ENCODE data around the gene CDK7.
"Not testable (repeated sequence)": the region's sequence is repeated elsewhere in the genome, so short reads cannot be mapped to it uniquely, and the experiment has no call there.

The CDK7 gene

DNA sequence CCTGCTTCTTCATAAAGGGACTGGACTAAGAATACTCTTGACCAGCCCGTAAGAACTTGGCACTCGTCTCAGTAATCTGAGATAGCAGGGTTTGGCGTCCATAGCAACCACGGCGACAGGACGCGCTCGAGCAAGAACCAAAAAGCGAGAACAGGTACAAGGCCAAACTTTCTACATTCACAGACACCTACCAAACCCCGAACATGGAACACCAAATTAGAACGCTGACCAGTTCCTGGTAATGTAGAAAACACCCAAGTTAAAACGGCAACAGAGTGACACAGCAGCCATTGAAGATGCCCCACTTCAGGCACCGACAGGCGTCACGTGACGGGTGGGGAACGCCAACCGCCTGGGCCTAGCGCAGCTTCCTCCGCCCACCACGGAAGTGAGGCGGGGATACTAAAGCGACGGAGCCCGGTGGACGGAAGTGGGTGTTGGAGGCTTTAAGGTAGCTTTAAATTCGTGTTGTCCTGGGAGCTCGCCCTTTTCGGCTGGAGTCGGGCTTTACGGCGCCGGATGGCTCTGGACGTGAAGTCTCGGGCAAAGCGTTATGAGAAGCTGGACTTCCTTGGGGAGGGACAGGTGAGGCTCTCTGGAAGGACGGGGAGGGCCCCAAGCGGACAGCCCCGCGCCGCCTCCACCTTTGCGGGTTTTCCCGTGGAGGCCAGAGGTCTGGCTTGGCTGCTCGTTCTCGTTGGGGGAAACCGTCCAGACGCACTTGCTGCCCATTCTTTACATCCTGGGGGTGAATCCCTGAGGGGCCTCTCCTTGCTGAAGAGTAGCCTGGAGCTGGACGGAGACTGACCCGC lies at the start of gene CDK7:
TSS of gene CDK7 (plus strand) at position 430 of the 812 bp plus-strand sequence. CDS start at position 520, 90 bp downstream.
- peak; percentile 77 for DNase-seq

GRCh38 chr5:69187342-69187741 lies 47.3 kb upstream of the CDK7 start:
- DNase-seq = no peak

GRCh38 chr5:69188811-69189161 lies 45.9 kb upstream of the CDK7 start:
- no peak for DNase-seq

- peak; percentile 72 for DNase-seq
Measured at GRCh38 chr5:69189162-69190086, 45.3 kb upstream of the CDK7 start, which contains the start of gene CENPH. Gene CENPH, plus strand, starts transcription at chr5:69189583. Its CDS starts 52 bp downstream, at chr5:69189635.

DNA sequence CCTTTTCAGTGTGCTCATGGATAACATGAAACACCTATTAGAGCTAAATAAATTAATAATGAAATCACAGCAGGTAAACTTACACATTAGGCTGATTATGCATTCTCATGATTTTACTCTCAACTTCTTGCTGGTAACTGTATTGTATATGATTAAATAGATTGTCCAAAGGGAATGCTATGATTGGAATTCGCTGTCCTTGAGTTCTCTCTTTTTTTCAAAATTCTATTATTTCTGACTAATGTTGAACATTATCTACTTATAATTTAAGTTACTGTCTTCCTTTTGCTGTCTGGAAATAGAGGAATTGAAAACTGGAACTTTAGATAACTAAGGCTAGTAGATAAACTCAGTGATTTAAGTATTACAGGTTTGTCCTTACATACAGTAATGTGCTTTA lies 32.2 kb upstream of the CDK7 start:
- DNase-seq = no peak

DNA sequence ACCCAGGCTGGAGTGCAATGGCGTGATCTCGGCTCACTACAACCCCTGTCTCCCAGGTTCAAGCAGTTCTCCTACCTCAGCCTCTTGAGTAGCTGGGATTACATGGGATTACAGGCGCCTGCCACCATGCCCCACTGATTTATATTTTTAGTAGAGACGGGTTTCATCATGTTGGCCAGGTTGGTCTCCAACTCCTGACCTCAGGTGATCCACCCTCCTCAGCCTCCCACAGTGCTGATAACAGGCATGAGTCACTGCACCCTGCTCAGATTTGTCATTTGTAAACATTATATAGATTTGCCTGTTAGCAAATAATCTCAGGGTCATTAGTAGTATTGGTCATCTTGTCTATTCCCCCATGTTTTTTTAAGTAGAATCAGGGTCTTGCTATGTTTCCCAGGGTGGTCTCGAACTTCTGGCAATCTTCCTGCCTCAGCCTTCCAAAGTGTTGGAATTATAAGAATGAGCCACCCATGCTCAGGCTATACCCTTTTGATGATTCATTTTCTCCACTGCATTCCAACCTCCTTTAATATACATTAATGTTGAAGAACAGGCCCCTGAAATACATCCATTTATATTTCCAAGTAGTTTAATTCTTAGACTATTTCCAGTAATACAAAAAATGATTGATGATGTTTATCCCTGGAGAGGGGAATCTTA lies 28.0 kb upstream of the CDK7 start:
- no peak for DNase-seq

GRCh38 chr5:69209602-69210001 lies 25.1 kb upstream of the CDK7 start:
- DNase-seq = no peak

DNA sequence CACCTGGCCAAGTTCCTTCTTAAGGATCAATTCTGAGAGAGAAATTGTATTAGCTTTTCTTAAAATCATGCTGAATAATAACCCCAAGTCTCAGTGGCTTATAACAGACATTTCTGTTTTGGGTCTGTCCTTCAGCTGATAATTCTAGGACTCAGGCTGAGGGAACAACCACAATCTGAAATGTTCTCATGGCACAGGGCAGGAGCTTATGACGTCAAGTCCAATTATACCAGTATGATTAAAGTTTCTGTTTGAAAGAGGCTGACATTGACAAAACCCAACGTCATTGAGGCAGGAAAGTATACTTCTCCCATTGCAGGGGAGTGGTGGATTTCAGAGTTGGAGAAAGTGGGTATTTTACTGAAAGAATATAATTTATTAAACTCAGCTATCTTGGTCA lies 23.5 kb upstream of the CDK7 start:
- DNase-seq = no peak

DNA sequence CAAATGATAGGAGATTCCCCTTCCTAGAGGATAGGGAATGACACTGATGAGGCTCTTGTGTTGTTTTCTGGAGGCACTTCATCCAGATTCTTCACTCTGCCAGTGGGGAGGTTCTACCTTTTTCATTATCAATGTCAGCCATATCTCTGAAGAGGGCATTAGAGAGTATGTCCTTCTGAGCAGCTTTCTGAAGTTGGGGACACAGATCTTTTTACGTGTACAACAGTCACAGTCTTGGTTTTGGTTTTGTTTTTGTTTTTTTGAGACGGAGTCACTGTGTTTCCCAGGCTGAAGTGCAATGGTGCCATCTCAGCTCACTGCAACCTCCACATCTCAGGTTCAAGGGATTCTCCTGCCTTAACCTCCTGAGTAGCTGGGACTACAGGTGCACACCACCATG lies 22.7 kb upstream of the CDK7 start:
- DNase-seq = no peak

DNA sequence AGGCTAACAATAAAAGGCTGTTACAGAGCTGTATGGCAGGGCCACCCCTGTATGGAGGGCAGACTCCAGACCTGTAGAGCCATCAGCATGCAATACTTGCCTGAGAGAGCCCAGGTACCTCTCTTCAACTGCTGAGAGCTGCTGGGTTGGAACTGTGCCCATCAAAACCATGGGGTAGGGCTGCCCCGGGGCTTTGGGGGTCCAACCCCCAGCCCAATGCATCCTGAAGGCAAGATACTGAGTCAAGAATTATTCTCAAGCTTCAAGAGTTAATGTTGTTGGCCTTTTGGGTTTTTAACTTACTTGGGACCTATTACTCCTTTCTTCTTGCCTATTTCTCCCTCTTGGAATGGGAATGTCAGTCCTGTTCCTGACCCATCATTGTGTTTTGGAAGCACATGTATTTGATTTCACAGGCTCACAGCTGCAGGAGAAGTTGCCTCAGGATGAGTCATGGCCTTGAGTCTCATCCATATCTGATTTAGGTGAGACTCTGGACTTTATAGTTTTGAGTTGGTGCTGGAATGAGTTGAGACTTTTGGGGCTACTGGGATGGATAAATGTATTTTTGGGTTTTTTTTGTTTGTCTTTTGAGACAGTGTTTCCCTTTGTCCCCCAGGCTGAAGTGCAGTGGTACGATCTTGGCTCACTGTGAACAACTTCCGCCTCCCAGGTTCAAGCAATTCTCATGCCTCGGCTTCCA lies 21.0 kb upstream of the CDK7 start:
- no peak for DNase-seq

DNA sequence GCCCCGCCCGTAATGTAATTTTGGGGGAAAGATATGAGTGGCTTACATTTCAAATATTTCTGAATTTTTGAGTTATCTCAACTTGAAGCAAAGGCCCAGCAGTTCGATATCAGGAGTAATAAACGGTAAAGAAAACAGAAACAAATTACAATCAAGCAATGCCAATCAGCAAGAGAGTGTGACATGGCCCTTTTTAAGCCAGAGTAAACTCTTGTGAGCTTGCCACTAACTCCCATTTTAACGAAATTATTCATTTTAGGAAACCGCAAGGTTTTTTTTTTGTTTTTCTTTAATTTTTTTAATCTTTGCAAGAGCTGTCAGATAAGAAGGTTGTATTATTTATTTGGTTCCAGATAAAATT lies 17.6 kb upstream of the CDK7 start:
- DNase-seq = no peak

- peak; percentile 80 for DNase-seq
Measured at GRCh38 chr5:69217548-69218526, 16.8 kb upstream of the CDK7 start.

- no peak for DNase-seq
Measured at GRCh38 chr5:69219939-69220338, 14.7 kb upstream of the CDK7 start.

- DNase-seq = not testable (repeated sequence)
Measured at GRCh38 chr5:69220371-69220770, 14.3 kb upstream of the CDK7 start.

GRCh38 chr5:69220833-69221232 lies 13.9 kb upstream of the CDK7 start:
- DNase-seq = not testable (repeated sequence)

DNA sequence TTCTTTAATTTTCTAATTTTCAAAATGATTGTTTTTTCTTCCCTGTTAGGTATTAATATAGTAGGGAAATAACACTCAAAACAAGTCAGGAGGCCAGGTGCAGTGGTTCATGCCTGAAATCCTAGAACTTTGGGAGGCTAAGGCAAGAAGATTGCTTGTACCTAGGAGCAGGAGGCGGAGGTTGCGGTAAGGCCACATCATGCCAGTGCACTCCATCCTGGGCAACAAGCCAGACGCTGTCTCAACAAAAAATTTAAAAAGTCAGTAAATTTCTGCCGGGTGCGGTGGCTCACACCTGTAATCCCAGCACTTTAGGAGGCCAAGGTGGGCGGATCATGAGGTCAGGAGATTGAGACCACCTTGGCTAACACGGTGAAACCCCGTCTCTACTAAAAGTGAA lies 10.2 kb upstream of the CDK7 start:
- no peak for DNase-seq

- no peak for DNase-seq
Measured at GRCh38 chr5:69225860-69226259, 8.8 kb upstream of the CDK7 start.

DNA sequence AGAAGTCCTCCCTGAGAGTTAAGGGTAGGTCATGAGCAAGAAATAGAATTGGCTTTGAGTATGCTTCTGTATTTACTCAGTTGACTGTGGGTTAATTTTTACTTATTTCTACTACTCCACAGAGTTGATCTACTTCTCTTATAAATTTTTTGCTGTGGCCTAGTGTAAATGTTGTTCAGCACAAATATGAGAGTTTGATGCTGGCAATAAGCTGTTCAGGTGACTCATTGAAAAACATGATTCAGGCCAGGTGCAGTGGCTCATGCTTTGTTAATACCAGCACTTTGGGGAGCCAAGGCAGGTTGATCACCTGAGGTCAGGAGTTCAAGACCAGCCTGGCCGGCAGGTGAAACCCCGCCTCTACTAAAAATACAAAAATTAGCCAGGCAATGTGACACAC lies 4.5 kb upstream of the CDK7 start:
- DNase-seq = no peak

- no peak for DNase-seq
Measured at GRCh38 chr5:69231281-69231680, 3.4 kb upstream of the CDK7 start.

- DNase-seq = no peak
Measured at GRCh38 chr5:69231851-69232250, 2.8 kb upstream of the CDK7 start.

- DNase-seq = not testable (repeated sequence)
Measured at GRCh38 chr5:69236733-69237132, 2.0 kb downstream of the CDK7 start.

DNA sequence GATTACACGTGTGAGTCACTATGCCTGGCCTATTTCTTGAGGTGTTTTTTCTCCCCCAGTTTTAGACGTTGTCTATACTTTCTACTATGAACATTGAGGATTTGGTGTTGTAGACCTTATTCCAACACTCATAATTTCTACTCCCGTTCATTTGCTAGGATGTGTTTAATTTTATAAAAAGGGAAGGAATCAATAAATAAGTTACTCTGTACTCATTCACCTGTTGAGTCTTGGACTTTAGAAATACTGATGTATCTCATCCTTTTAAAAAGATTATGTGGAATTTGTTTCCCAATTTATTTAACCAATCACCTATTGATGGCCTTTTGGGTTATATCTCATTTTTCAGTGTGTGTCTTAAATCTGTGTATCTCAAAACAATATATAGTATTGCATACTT lies 3.2 kb downstream of the CDK7 start:
- no peak for DNase-seq

All from NCI-H1105 (cell line).